Measurements from ENCODE around the gene FGF18. TPM values are rescaled to one million over a fixed set of nuclear protein-coding genes. Genes with fewer than 3 reads are reported as not detected.
"Not testable (repeated sequence)": the region's sequence is repeated elsewhere in the genome, so short reads cannot be mapped to it uniquely, and the experiment has no call there.

The FGF18 gene
- total and polyA plus RNA-seq, 4 donors: 1.8 to 3.4 (median 2.5) TPM

- Histone ChIP-seq H3K36me3 (ENCODE audit: control insufficient read depth in 4 of 4, insufficient read depth in 4 of 4, low read length in 4 of 4) (peaks cover 25 to 44% (median 40%) of the 10 kb centered on the region in 4 donors), H3K27me3 (ENCODE audit: control insufficient read depth in 3 of 3, insufficient read depth in 3 of 3, low read length in 2 of 3) (no peaks in the 10 kb centered on the region), H3K4me1 (ENCODE audit: control insufficient read depth in 5 of 5, insufficient read depth in 5 of 5, low read length in 5 of 5) (peaks cover 0 to 28% (median 9%) of the 10 kb centered on the region in 5 donors), H3K9ac (ENCODE audit: insufficient read depth in 1 of 2, low read length in 2 of 2) (no peak overlapping the region), H3K9me3 (ENCODE audit: control insufficient read depth in 4 of 4, insufficient read depth in 3 of 4, low read length in 3 of 4) (peaks cover 0 to 2% (median 0%) of the 10 kb centered on the region in 4 donors), H3K27ac (ENCODE audit: low read depth in 1 of 2, low read length in 1 of 2) (no peak overlapping the region), H3K4me3 (no peak overlapping the region)
- DNase-seq (no peak), ATAC-seq (ENCODE audit: insufficient read depth, low FRiP score) (no peak)
- WGBS, 2 donors: 93% methylated on average over 4 of the region's 4 CpGs
- no peak for TF ChIP-seq CTCF (IDR thresholded peaks at IDR 0.05; ENCODE audit: control extremely low read depth, extremely low read depth)
Observed at GRCh38 chr5:171392585-171393159, 26.8 kb upstream of the FGF18 start.

GRCh38 chr5:171395042-171395441 lies 24.4 kb upstream of the FGF18 start:
- Histone ChIP-seq H3K27ac (ENCODE audit: low read depth in 1 of 2, low read length in 1 of 2) (no peak overlapping the region), H3K9ac (ENCODE audit: insufficient read depth in 1 of 2, low read length in 2 of 2) (no peak overlapping the region), H3K4me3 (no peak overlapping the region), H3K9me3 (ENCODE audit: control insufficient read depth in 4 of 4, insufficient read depth in 3 of 4, low read length in 3 of 4) (peaks cover 0 to 2% (median 0%) of the 10 kb centered on the region in 4 donors), H3K4me1 (ENCODE audit: control insufficient read depth in 5 of 5, insufficient read depth in 5 of 5, low read length in 5 of 5) (peaks cover 0 to 14% (median 9%) of the 10 kb centered on the region in 5 donors), H3K27me3 (ENCODE audit: control insufficient read depth in 3 of 3, insufficient read depth in 3 of 3, low read length in 2 of 3) (no peaks in the 10 kb centered on the region), H3K36me3 (ENCODE audit: control insufficient read depth in 4 of 4, insufficient read depth in 4 of 4, low read length in 4 of 4) (peaks cover 34 to 54% (median 44%) of the 10 kb centered on the region in 4 donors)
- no peak for TF ChIP-seq CTCF (IDR thresholded peaks at IDR 0.05; ENCODE audit: control extremely low read depth, extremely low read depth)
- DNase-seq: no peak
- no peak for ATAC-seq (ENCODE audit: insufficient read depth, low FRiP score)
- WGBS, 2 donors: 94 to 97% methylated on average over 7 of the region's 7 CpGs

GRCh38 chr5:171396583-171396982 lies 22.9 kb upstream of the FGF18 start:
- H3K4me1 ChIP-seq (ENCODE audit: control insufficient read depth in 5 of 5, insufficient read depth in 5 of 5, low read length in 5 of 5); H3K4me3 ChIP-seq; H3K9ac ChIP-seq (ENCODE audit: insufficient read depth in 1 of 2, low read length in 2 of 2); H3K27ac ChIP-seq (ENCODE audit: low read depth in 1 of 2, low read length in 1 of 2); H3K9me3 ChIP-seq (ENCODE audit: control insufficient read depth in 4 of 4, insufficient read depth in 3 of 4, low read length in 3 of 4); DNase-seq; H3K27me3 ChIP-seq (ENCODE audit: control insufficient read depth in 3 of 3, insufficient read depth in 3 of 3, low read length in 2 of 3); ATAC-seq (ENCODE audit: insufficient read depth, low FRiP score): not testable (repeated sequence)
- WGBS, 2 donors: 85 to 92% methylated on average over 11 of the region's 11 CpGs
- peaks cover 40 to 59% (median 52%) of the 10 kb centered on the region in 4 donors for H3K36me3 ChIP-seq (ENCODE audit: control insufficient read depth in 4 of 4, insufficient read depth in 4 of 4, low read length in 4 of 4)

- ATAC-seq (ENCODE audit: insufficient read depth, low FRiP score) (no peak), DNase-seq (no peak)
- no peaks in the 10 kb centered on the region for H3K4me1 ChIP-seq (ENCODE audit: control insufficient read depth in 5 of 5, insufficient read depth in 5 of 5, low read length in 5 of 5)
- H3K27ac ChIP-seq (ENCODE audit: low read depth in 1 of 2, low read length in 1 of 2): no peak overlapping the region
- H3K27me3 ChIP-seq (ENCODE audit: control insufficient read depth in 3 of 3, insufficient read depth in 3 of 3, low read length in 2 of 3): no peaks in the 10 kb centered on the region
- no peaks in the 10 kb centered on the region for H3K9me3 ChIP-seq (ENCODE audit: control insufficient read depth in 4 of 4, insufficient read depth in 3 of 4, low read length in 3 of 4)
- H3K4me3 ChIP-seq: no peak overlapping the region
- H3K36me3 ChIP-seq (ENCODE audit: control insufficient read depth in 4 of 4, insufficient read depth in 4 of 4, low read length in 4 of 4): peaks cover 39 to 55% (median 51%) of the 10 kb centered on the region in 4 donors
- H3K9ac ChIP-seq (ENCODE audit: insufficient read depth in 1 of 2, low read length in 2 of 2): no peak overlapping the region
- no peak for TF ChIP-seq CTCF (IDR thresholded peaks at IDR 0.05; ENCODE audit: control extremely low read depth, extremely low read depth)
- WGBS, 2 donors: 92 to 95% methylated on average over 2 of the region's 2 CpGs
Observed at GRCh38 chr5:171397190-171397589, 22.3 kb upstream of the FGF18 start.

Measured in lung (tissue), 12 donors.